ENCODE data around the gene TCF7. TPM values are rescaled to one million over a fixed set of nuclear protein-coding genes. Genes with fewer than 3 reads are reported as not detected.

Gene TCF7
- total RNA-seq, 1 experiment from 2014 or later: 16.8 TPM

DNA sequence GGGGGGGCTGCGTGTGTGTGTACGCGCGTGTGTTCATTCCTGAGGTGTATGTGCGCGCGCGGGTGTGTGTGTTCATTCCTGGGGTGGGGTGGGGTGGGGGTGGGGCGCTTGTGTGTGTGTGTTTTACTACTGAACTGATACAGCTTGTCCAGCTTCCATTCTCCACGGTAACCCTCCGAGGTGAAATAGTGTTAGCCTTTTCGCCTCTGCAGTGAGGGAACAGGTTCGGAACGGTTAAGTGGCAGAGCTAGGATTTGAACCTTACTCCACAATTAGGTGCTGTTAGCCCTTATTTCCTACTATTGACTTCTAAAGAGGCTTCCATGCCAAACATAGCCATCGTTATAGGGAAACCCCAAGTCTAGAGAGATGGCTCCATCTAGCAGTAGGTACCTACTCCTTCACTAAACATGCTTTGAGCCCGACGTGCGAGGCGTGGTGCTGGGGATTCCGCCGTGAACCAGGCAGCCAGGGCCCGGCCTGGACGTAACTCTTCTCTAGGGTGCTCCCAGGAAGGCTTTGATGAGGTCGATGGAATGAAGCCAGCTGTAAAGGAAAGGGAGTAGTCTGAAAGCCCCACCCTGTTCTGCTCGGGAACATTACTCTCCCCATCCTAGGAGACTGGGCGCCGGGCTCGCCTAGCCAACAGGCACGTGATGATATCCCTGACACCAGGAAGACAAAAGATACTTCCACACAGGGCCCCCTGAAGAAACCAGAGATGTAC lies 63.1 kb downstream of the TCF7 start:
- intact Hi-C loops (cut with micrococcal nuclease; ENCODE audit: unreplicated experiment): no loop called here
- CTCF ChIA-PET: interaction anchor here (0.6 to 1.8 kb wide), 7 partner anchors 11 to 1513 kb away, joined by 3 to 6 read pairs (median 3); no protein-coding TSS in a partner anchor
- peak overlapping the region; percentile 97 for H3K4me3 Mint-ChIP-seq (ENCODE audit: low read depth, unreplicated experiment)
- H3K36me3 Mint-ChIP-seq (ENCODE audit: insufficient read depth, unreplicated experiment): peaks cover 59% of the 10 kb centered on the region
- H3K4me1 Mint-ChIP-seq (ENCODE audit: low read depth, unreplicated experiment): peaks cover 25% of the 10 kb centered on the region
- DNase-seq: peak; percentile 33
- TSS peak; percentile 95 for BruUV-seq (replicated peaks)
- TF ChIP-seq, protein P1, sequence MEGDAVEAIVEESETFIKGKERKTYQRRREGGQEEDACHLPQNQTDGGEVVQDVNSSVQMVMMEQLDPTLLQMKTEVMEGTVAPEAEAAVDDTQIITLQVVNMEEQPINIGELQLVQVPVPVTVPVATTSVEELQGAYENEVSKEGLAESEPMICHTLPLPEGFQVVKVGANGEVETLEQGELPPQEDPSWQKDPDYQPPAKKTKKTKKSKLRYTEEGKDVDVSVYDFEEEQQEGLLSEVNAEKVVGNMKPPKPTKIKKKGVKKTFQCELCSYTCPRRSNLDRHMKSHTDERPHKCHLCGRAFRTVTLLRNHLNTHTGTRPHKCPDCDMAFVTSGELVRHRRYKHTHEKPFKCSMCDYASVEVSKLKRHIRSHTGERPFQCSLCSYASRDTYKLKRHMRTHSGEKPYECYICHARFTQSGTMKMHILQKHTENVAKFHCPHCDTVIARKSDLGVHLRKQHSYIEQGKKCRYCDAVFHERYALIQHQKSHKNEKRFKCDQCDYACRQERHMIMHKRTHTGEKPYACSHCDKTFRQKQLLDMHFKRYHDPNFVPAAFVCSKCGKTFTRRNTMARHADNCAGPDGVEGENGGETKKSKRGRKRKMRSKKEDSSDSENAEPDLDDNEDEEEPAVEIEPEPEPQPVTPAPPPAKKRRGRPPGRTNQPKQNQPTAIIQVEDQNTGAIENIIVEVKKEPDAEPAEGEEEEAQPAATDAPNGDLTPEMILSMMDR (IDR thresholded peaks at IDR 0.05; ENCODE audit: unreplicated experiment): no peak
- H3K27ac Mint-ChIP-seq (ENCODE audit: unreplicated experiment): peak overlapping the region; percentile 98
- H3K27me3 Mint-ChIP-seq (ENCODE audit: unreplicated experiment): no peaks in the 10 kb centered on the region
- no peaks in the 10 kb centered on the region for H3K9me3 Mint-ChIP-seq (ENCODE audit: low read depth, unreplicated experiment)

DNA sequence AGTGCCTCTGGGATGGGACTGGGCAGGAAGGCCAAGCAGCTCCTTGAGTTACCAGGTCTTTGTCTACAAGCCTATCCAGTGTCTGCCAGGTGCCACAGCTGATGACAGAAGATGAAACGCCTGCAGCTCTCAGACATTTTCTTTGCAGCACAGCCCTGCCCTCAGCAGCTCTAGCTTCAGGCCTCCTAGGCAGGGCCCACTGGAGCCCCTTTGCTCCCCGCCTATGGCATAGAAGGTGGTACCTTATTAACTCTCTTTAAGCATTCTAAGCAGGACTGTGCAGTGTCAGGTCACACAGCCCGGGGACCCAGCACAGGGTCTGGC lies 63.6 kb downstream of the TCF7 start:
- Mint-ChIP-seq H3K9me3 (ENCODE audit: low read depth, unreplicated experiment) (no peaks in the 10 kb centered on the region), H3K27ac (ENCODE audit: unreplicated experiment) (peak overlapping the region; percentile 98), H3K4me3 (ENCODE audit: low read depth, unreplicated experiment) (peak overlapping the region; percentile 97), H3K4me1 (ENCODE audit: low read depth, unreplicated experiment) (peaks cover 24% of the 10 kb centered on the region), H3K36me3 (ENCODE audit: insufficient read depth, unreplicated experiment) (peaks cover 53% of the 10 kb centered on the region), H3K27me3 (ENCODE audit: unreplicated experiment) (no peaks in the 10 kb centered on the region)
- BruUV-seq (replicated peaks): no TSS peak
- CTCF ChIA-PET: interaction anchor here (1.1 to 1.4 kb wide), 2 partner anchors 37 to 139 kb away, joined by 3 read pairs; no protein-coding TSS in a partner anchor
- intact Hi-C loops (cut with micrococcal nuclease; ENCODE audit: unreplicated experiment): no loop called here
- no peak for DNase-seq
- TF ChIP-seq, protein P1 (IDR thresholded peaks at IDR 0.05; ENCODE audit: unreplicated experiment): no peak

DNA sequence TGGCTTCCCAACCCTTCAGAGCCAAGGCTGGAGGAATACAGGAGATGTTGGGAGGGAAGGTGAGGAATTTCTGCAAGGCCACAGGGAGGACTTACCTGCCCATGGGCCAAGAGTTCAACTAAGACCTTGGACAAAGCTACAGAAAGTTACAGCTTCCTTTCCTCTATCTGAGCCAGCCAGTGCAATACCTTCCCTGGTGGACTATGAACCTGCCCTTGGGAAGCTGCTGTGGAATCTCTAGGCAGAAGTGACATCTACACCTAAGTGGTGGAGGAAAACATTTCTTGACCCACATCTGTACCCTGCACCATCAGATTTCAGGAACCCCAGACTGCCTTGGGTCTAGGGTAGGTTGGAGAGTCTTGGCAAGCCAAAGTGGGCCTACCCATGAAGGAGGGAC lies 69.0 kb downstream of the TCF7 start:
- Mint-ChIP-seq H3K36me3 (ENCODE audit: insufficient read depth, unreplicated experiment) (peaks cover under 1% of the 10 kb centered on the region), H3K4me3 (ENCODE audit: low read depth, unreplicated experiment) (no peak overlapping the region), H3K27ac (ENCODE audit: unreplicated experiment) (no peak overlapping the region), H3K9me3 (ENCODE audit: low read depth, unreplicated experiment) (no peaks in the 10 kb centered on the region), H3K27me3 (ENCODE audit: unreplicated experiment) (no peaks in the 10 kb centered on the region), H3K4me1 (ENCODE audit: low read depth, unreplicated experiment) (peaks cover 13% of the 10 kb centered on the region)
- DNase-seq: no peak
- intact Hi-C loops (cut with micrococcal nuclease; ENCODE audit: unreplicated experiment): no loop called here
- TF ChIP-seq, protein P1 (IDR thresholded peaks at IDR 0.05; ENCODE audit: unreplicated experiment): no peak
- CTCF ChIA-PET: interaction anchor here (1.3 to 2.5 kb wide), 2 partner anchors 106 to 108 kb away, joined by 3 to 21 read pairs; no protein-coding TSS in a partner anchor
- no TSS peak for BruUV-seq (replicated peaks)

DNA sequence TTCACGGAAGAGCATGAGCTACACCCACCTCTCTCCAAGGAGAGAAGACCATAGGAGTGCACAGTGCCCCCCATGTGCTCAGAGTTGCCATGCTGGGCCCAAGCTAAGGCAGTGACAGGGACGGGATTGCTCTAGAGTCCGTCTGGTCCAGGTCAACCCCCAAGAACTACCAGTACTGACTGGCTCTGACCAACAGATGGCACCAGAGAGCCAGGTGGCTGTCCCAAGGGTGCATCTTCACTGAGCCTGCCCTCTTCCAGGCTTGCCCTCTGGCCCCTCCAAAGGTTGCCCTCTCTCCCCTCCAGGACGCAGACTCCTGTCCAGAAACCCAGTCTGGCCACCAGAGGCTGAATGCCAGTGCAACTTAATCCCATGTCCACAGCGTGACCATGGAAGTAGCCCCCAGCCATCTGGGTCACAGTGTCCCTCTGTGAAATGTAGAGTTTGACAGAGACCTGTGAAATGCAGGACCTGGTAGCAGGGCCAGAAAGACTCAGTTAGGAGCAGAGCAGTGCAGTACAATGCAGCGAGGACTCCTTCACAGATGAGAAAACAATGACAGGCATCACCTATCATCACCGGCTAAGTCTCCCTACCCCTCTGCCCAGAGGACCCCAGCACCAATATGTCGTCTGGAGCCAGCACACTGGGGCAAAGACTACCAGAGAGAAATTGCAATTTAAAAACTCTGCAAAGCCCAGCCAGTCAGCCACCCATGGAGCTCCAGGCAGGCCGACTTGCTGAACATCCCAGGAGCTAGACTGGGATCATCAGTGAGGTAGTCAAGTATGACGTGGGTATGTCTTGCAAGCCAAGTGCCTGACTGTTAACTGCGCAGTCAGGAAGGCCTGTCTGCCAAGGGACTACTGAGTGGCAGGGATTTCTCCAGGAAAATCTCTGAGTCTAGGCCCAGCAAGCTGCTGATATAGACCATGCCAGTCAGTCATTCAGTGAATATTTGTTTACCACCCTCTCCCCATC lies 70.0 kb downstream of the TCF7 start:
- no TSS peak for BruUV-seq (replicated peaks)
- Mint-ChIP-seq H3K4me3 (ENCODE audit: low read depth, unreplicated experiment) (no peak overlapping the region), H3K27me3 (ENCODE audit: unreplicated experiment) (no peaks in the 10 kb centered on the region), H3K27ac (ENCODE audit: unreplicated experiment) (no peak overlapping the region), H3K36me3 (ENCODE audit: insufficient read depth, unreplicated experiment) (peaks cover 4% of the 10 kb centered on the region), H3K4me1 (ENCODE audit: low read depth, unreplicated experiment) (peaks cover 22% of the 10 kb centered on the region), H3K9me3 (ENCODE audit: low read depth, unreplicated experiment) (no peaks in the 10 kb centered on the region)
- intact Hi-C loops (cut with micrococcal nuclease; ENCODE audit: unreplicated experiment): loop anchor here (1.0 to 5.0 kb wide), 3 partner anchors 38 to 402 kb away; no protein-coding TSS in a partner anchor
- TF ChIP-seq, protein P1 (IDR thresholded peaks at IDR 0.05; ENCODE audit: unreplicated experiment): peak; percentile 95
- CTCF ChIA-PET: interaction anchor here (0.7 to 2.5 kb wide), 6 partner anchors 15 to 107 kb away, joined by 3 to 21 read pairs (median 4); no protein-coding TSS in a partner anchor
- DNase-seq: peak; percentile 87
